Activated CD8-positive, alpha-beta memory T cell treated with anti-CD3 and anti-CD28 coated beads for 24 hours (primary cell): ENCODE measurements around the gene ANKRD44.

Experiments
- DNase-seq: peaks from one replicate; pipeline ENCODE4 v3.0.0-alpha.2; 2020

The ANKRD44 gene

GRCh38 chr2:197286805-197287595 is 23.6 kb downstream of the ANKRD44 start:
- DNase-seq: no peak

GRCh38 chr2:197285361-197285760 is 25.2 kb downstream of the ANKRD44 start:
- DNase-seq: no peak

- DNase-seq: no peak
Measured at GRCh38 chr2:197284956-197285355, 25.6 kb downstream of the ANKRD44 start.

- no peak for DNase-seq
Measured at GRCh38 chr2:197281421-197281820, 29.2 kb downstream of the ANKRD44 start.

GRCh38 chr2:197280015-197280702 is 30.4 kb downstream of the ANKRD44 start:
- no peak for DNase-seq

- no peak for DNase-seq
Measured at GRCh38 chr2:197278799-197279763, 31.5 kb downstream of the ANKRD44 start.

GRCh38 chr2:197277794-197278193 is 32.8 kb downstream of the ANKRD44 start:
- no peak for DNase-seq

- DNase-seq: no peak
Measured at GRCh38 chr2:197276156-197276555, 34.4 kb downstream of the ANKRD44 start.

GRCh38 chr2:197274937-197275336 is 35.6 kb downstream of the ANKRD44 start:
- DNase-seq: no peak

GRCh38 chr2:197274349-197274748 is 36.2 kb downstream of the ANKRD44 start:
- DNase-seq: no peak

- DNase-seq: no peak
Measured at GRCh38 chr2:197273485-197273884, 37.1 kb downstream of the ANKRD44 start.

GRCh38 chr2:197270601-197271000 is 40.0 kb downstream of the ANKRD44 start:
- no peak for DNase-seq

- DNase-seq: no peak
Measured at GRCh38 chr2:197269815-197270214, 40.8 kb downstream of the ANKRD44 start.

- no peak for DNase-seq
Measured at GRCh38 chr2:197268786-197269584, 41.6 kb downstream of the ANKRD44 start.

- DNase-seq: no peak
Measured at GRCh38 chr2:197266477-197266876, 44.1 kb downstream of the ANKRD44 start.

- DNase-seq: no peak
Measured at GRCh38 chr2:197265924-197266323, 44.7 kb downstream of the ANKRD44 start.

GRCh38 chr2:197265036-197265435 is 45.5 kb downstream of the ANKRD44 start:
- DNase-seq: no peak

- no peak for DNase-seq
Measured at GRCh38 chr2:197264332-197264731, 46.2 kb downstream of the ANKRD44 start.

- no peak for DNase-seq
Measured at GRCh38 chr2:197263077-197263476, 47.5 kb downstream of the ANKRD44 start.

- no peak for DNase-seq
Measured at GRCh38 chr2:197261808-197262226, 48.8 kb downstream of the ANKRD44 start.

GRCh38 chr2:197259470-197259999 is 51.0 kb downstream of the ANKRD44 start:
- no peak for DNase-seq

- no peak for DNase-seq
Measured at GRCh38 chr2:197258580-197258979, 52.0 kb downstream of the ANKRD44 start.
